Activated T-cell treated with anti-CD3 and anti-CD28 coated beads, Interleukin-2, amount 50 U/mL, for 48 hours (primary cell): ENCODE measurements around the gene NEK8.
"Not testable (repeated sequence)": the region's sequence is repeated elsewhere in the genome, so short reads cannot be mapped to it uniquely, and the experiment has no call there.

ENCODE experiments used
- DNase-seq, 2 experiments: peaks; one replicate each; pipeline ENCODE4 v3.0.0-alpha.2; 2020

The NEK8 gene

GRCh38 chr17:28765038-28765437 lies 36.5 kb downstream of the NEK8 start:
- no peak for DNase-seq

DNA sequence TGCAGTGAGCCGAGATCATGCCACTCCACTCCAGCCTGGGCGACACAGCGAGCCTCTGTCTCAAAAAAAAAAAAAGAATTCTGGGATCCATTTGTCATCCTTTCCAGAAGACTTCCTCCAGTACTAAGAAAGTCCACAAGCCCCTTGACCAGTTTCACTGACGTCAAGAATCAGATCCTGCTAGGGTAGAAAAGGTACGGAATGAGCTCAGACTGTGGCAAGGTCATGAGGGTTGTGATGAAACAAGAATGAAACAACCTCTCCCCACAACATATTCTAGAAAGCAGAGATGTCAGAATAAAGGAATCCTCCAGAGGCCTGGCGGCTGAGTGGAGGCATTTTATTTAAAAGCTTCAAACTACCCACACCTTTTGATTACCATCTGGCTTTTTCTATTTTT lies 45.1 kb downstream of the NEK8 start:
- DNase-seq = no peak

- no peak for DNase-seq
Measured at GRCh38 chr17:28774206-28774605, 45.6 kb downstream of the NEK8 start.

GRCh38 chr17:28777178-28777577 lies 48.6 kb downstream of the NEK8 start:
- DNase-seq = no peak

- not testable (repeated sequence) for DNase-seq
Measured at GRCh38 chr17:28779601-28780000, 51.0 kb downstream of the NEK8 start.

GRCh38 chr17:28783161-28783560 lies 54.6 kb downstream of the NEK8 start:
- DNase-seq = no peak

DNA sequence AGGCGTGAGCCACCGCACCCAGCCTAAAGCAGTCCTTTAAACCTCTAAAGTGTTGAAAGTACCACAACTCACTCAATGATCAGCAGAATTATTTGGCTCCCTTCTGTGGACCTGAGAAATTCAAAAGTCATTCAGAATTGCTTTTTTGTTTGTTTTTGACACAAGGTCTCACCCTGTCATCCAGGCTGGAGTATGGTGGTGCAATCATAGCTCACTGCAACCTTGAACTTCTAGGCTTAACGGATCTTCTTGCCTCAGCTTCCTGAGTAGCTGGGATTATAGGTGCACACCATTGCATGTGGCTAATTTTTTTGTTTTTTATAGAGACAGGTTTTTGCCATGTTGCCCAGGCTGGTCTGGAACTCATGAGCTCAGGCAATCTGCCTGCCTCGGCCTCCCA lies 59.5 kb downstream of the NEK8 start:
- DNase-seq = no peak
